ENCODE data around the gene ST3GAL4. TPM values are rescaled to one million over a fixed set of nuclear protein-coding genes. Genes with fewer than 3 reads are reported as not detected.

ST3GAL4 gene
- total and polyA plus RNA-seq, 8 donors: 9.9 to 31.0 (median 15.7) TPM; not detected in 1

DNA sequence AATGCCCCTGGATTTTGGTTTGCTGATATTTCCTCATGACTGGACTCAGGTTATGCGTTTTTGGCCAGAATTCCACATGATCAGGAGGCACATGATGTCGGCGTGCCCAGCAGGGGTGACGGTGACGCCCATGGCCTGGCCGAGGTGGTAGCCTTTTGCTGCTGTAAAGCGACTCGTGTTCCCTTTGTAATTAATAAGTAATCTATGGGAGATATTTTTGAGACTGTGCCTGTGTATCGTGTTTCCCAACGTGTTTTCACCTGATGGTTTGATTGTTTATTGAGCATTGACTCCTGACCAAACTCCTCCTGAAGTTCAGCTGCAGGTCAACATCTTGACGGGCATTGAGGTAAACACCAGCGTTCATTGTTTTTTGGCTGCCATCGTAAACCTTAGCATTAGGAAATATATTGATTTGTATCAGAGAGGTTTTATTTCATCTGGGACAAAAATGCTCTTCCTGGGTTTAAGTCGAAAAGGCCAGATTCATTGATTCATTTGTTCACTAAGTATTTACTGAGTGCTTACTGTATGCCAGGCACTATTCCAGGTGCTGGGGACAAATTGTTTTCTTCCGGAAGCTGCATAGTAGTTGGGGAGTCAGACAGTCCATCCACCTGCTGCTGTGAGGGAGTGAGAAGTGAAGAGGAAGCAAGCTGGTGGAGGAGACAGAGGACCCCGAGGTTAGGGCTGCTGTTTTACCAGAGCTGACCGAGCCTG, 28.0 kb upstream of the ST3GAL4 start:
- H3K27ac ChIP-seq: no peak overlapping the region
- 71 to 83% (median 79%) methylated on average over 17 of the region's 17 CpGs for WGBS, 5 donors
- no peaks in the 10 kb centered on the region for H3K27me3 ChIP-seq
- DNase-seq: no peak
- TF ChIP-seq POLR2A (IDR thresholded peaks at IDR 0.05): no peak
- TF ChIP-seq POLR2AphosphoS5 (IDR thresholded peaks at IDR 0.05): no peak
- TF ChIP-seq, protein P1, sequence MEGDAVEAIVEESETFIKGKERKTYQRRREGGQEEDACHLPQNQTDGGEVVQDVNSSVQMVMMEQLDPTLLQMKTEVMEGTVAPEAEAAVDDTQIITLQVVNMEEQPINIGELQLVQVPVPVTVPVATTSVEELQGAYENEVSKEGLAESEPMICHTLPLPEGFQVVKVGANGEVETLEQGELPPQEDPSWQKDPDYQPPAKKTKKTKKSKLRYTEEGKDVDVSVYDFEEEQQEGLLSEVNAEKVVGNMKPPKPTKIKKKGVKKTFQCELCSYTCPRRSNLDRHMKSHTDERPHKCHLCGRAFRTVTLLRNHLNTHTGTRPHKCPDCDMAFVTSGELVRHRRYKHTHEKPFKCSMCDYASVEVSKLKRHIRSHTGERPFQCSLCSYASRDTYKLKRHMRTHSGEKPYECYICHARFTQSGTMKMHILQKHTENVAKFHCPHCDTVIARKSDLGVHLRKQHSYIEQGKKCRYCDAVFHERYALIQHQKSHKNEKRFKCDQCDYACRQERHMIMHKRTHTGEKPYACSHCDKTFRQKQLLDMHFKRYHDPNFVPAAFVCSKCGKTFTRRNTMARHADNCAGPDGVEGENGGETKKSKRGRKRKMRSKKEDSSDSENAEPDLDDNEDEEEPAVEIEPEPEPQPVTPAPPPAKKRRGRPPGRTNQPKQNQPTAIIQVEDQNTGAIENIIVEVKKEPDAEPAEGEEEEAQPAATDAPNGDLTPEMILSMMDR (IDR thresholded peaks at IDR 0.05): no peak
- TF ChIP-seq EP300 (IDR thresholded peaks at IDR 0.05): no peak
- peaks cover 0 to 7% (median 0%) of the 10 kb centered on the region in 4 donors for H3K4me1 ChIP-seq
- intact Hi-C loops (cut with DNase I; ENCODE audit: low total_unique reads): no loop called here
- no peaks in the 10 kb centered on the region for H3K9me3 ChIP-seq
- H3K4me3 ChIP-seq: no peak overlapping the region
- H3K36me3 ChIP-seq: peaks cover 0 to 30% (median 21%) of the 10 kb centered on the region in 4 donors

DNA sequence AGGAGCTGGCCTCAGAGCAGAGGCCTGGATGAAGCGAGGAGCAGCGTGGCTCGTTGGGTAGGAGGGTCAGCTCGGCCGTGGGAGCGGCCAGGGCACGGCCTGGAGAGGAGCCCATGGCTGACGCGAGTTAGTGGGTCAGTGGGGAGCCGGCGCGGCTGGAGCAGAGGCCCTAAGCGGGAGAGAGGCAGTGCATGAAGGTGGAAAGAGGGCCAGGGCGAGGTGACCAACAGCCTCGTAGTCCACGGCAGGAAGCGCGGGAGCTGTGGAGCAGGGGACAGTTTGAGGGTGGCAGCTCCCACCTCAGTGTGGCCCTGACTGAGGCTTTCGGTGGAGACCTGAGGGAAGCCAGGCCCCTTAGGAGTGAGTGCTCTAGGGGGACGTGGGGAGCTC, 27.5 kb upstream of the ST3GAL4 start:
- intact Hi-C loops (cut with DNase I; ENCODE audit: low total_unique reads): no loop called here
- no peak for DNase-seq
- Histone ChIP-seq H3K27ac (no peak overlapping the region), H3K27me3 (no peaks in the 10 kb centered on the region), H3K9me3 (no peaks in the 10 kb centered on the region), H3K4me1 (peaks cover 0 to 7% (median 0%) of the 10 kb centered on the region in 4 donors), H3K4me3 (no peak overlapping the region), H3K36me3 (peaks cover 0 to 35% (median 26%) of the 10 kb centered on the region in 4 donors)
- TF ChIP-seq EP300 (IDR thresholded peaks at IDR 0.05) (no peak), POLR2A (IDR thresholded peaks at IDR 0.05) (no peak), POLR2AphosphoS5 (IDR thresholded peaks at IDR 0.05) (no peak)
- TF ChIP-seq, protein P1 (IDR thresholded peaks at IDR 0.05): no peak
- 88 to 94% (median 90%) methylated on average over 20 of the region's 20 CpGs for WGBS, 5 donors

DNA sequence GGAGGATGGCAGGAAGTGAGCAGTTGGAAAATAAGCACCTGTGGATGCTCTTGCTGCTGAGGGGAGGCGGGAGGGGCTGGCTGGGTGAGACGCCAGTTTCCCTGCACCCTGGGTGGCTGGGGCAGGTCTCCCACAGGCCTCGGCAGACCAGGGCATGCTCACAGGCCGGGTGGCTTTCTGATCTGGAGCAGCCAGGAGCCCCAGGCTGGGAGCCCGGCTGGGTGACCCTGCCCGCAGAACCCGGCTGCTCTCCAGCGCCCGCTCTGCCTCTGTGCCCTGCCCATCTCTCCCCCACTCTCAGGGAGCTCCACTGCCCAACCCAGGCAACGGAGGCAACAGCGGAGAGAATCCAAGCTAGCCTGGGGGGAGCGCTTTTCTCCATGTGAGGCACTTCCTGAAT, 27.0 kb upstream of the ST3GAL4 start:
- Histone ChIP-seq H3K27ac (no peak overlapping the region), H3K36me3 (peaks cover 0 to 39% (median 30%) of the 10 kb centered on the region in 4 donors), H3K27me3 (no peaks in the 10 kb centered on the region), H3K4me1 (peaks cover 0 to 7% (median 0%) of the 10 kb centered on the region in 4 donors), H3K9me3 (no peaks in the 10 kb centered on the region), H3K4me3 (no peak overlapping the region)
- no peak for DNase-seq
- 90 to 99% (median 92%) methylated on average over 10 to 12 of the region's 12 CpGs for whole genome bisulfite sequencing, 5 donors
- intact Hi-C loops (cut with DNase I; ENCODE audit: low total_unique reads): no loop called here
- TF ChIP-seq, protein P1 (IDR thresholded peaks at IDR 0.05): no peak
- TF ChIP-seq POLR2A (IDR thresholded peaks at IDR 0.05) (no peak), EP300 (IDR thresholded peaks at IDR 0.05) (no peak), POLR2AphosphoS5 (IDR thresholded peaks at IDR 0.05) (no peak)

DNA sequence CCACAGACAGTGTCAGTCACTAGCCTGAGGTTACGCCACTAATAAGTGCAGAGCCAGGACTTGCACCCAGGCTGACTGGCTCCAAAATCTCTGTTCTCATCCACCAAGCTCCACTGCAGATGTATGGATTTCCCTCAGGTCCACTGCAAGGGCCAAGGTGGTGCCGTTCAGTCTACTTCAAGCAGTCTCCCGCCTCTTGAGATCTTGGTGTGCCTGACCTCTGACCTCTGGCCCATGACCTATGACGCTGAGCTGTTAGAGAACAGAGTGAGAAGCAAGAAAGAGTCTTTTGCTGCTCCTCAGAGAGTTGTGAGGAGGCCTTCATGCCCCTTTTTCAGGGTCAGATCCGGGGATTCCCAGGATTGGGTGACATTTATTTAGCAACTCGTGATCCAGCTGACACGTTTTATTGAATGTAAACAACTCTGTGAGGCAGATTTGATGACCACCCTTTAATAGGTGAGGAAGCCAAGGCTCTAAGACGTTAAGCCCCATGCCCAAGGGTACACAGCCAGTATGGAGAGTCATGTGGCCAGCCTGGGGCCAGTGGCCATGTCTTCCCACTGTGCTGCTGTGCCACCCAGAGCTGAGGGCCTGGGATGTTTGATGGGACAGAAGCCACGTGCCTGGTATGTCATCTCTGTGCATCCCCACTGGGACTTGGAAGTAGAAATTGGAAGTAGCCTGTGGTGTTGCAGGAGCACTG, 26.4 kb upstream of the ST3GAL4 start:
- intact Hi-C loops (cut with DNase I; ENCODE audit: low total_unique reads): no loop called here
- Histone ChIP-seq H3K9me3 (no peaks in the 10 kb centered on the region), H3K27me3 (no peaks in the 10 kb centered on the region), H3K4me1 (peaks cover 0 to 7% (median 0%) of the 10 kb centered on the region in 4 donors), H3K4me3 (no peak overlapping the region), H3K27ac (no peak overlapping the region), H3K36me3 (peaks cover 0 to 37% (median 31%) of the 10 kb centered on the region in 4 donors)
- TF ChIP-seq, protein P1 (IDR thresholded peaks at IDR 0.05): no peak
- no peak for TF ChIP-seq POLR2AphosphoS5 (IDR thresholded peaks at IDR 0.05)
- no peak for TF ChIP-seq EP300 (IDR thresholded peaks at IDR 0.05)
- no peak for TF ChIP-seq POLR2A (IDR thresholded peaks at IDR 0.05)
- DNase-seq: no peak
- WGBS, 5 donors: 74 to 75% (median 75%) methylated on average over 8 to 9 of the region's 9 CpGs
